SU-DHL-6 (cell line): ENCODE results near the gene GOLIM4.

Source experiments
- EZH2phosphoT487 ChIP-seq: fragments of 200-600 bp; sonication (generic), shearing (Covaris generic); conservative IDR thresholded peaks from 2 replicates; pipeline ENCODE4 v1.6.1; 2018; ENCODE audit warnings: mild to moderate bottlenecking, antibody characterized with exemption, low read length, moderate library complexity, mixed read lengths
- TF ChIP-seq, protein P1 (sequence below): fragments of 200-600 bp; sonication (generic); IDR thresholded peaks from one replicate; pipeline ENCODE4 v1.5.1; 2017; ENCODE audit warnings: antibody characterized with exemption, mild to moderate bottlenecking, low read length, moderate library complexity; ENCODE audit not compliant: insufficient read depth, poor library complexity, severe bottlenecking

DNA sequence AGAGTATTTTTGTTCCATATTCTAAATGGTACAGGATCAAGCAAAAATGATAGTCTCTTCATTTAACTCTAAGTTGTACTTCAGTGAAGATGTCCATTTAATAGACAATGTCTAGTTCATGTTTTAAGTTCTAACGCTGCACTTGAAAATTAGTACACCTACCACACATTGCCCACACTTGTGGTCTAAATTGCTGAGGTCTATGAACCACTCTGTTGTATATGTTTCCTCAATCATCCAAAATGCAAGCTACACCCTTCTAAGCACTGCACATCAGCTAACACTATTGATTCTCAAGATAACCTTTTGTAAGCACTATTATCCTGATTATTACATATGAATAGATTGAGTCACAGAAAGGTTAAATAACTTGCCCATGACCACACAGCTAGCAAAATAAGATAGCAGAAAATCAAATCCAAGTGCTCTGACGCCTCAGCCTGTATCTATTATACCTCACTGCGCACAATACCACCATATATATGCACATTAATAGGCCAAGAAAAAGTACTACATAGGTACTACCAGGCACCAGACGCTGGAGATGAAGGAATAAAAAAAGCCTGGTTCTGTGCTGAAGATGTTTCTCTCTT is 6.4 kb downstream of the GOLIM4 start:
- TF ChIP-seq, protein P1, sequence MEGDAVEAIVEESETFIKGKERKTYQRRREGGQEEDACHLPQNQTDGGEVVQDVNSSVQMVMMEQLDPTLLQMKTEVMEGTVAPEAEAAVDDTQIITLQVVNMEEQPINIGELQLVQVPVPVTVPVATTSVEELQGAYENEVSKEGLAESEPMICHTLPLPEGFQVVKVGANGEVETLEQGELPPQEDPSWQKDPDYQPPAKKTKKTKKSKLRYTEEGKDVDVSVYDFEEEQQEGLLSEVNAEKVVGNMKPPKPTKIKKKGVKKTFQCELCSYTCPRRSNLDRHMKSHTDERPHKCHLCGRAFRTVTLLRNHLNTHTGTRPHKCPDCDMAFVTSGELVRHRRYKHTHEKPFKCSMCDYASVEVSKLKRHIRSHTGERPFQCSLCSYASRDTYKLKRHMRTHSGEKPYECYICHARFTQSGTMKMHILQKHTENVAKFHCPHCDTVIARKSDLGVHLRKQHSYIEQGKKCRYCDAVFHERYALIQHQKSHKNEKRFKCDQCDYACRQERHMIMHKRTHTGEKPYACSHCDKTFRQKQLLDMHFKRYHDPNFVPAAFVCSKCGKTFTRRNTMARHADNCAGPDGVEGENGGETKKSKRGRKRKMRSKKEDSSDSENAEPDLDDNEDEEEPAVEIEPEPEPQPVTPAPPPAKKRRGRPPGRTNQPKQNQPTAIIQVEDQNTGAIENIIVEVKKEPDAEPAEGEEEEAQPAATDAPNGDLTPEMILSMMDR, result no peak
- no peak for TF ChIP-seq EZH2phosphoT487
